ELF-1 (cell line): ENCODE measurements around the gene MAML2.

Experiments used
- DNase-seq: peaks from one replicate; pipeline ENCODE4 v3.0.0-alpha.2; 2016; ENCODE audit warnings: low read depth, low spot score

Gene MAML2

GRCh38 chr11:96102664-96103078, 240.3 kb downstream of the MAML2 start:
- DNase-seq, result no peak

DNA sequence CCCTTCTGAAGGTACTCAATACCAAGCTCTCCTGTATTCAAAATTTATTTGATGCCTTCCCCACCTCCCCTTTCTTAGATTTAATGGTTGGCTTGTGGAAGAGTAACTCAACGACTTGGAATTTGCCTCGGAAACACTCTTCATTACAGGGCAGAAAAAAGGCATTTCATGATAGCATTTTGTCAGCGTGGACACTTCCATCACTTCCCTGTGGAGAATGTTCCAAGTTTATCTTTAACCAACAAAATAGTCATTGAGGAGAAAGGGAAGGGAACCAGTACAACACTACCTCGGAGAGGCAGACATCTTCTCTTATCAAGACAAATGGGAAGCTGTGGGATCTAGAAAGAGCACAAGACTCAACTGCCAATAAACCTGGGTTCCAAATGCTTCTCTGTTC, 241.8 kb downstream of the MAML2 start:
- DNase-seq, result no peak

DNA sequence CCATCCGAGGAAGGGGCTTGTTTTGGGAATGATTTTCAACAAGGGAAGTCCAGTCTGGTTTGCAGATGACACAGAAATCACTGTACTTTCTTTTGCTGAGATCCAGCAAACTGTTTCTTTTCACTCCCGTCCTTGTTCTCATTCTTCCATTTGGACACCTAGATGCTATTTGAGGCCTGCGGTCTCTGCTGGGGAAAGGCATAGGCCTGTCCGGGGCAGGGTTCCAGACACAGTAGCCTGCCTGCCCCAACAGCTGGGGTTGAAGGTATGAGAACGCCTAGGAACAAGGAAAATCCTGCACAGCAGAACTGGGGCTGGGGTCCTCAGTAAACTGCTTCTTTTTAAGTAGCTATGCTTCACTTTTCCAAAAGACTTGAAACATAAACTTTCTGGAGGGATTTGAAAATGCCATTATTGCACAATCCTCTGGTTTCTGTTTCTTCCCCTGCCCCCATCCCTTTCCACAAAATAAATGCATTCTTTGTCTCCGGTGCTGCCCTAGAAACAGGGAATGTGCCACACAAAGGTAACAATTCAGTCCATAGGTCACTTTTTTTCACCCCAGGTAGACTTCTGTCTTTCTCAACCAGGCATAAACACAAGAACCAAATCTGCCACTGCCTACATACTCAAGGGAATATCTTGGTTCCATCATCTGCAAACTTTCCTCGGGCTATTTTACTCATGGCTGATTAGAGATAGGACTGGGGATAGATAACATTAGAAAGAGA, 244.3 kb downstream of the MAML2 start:
- DNase-seq, result no peak

DNA sequence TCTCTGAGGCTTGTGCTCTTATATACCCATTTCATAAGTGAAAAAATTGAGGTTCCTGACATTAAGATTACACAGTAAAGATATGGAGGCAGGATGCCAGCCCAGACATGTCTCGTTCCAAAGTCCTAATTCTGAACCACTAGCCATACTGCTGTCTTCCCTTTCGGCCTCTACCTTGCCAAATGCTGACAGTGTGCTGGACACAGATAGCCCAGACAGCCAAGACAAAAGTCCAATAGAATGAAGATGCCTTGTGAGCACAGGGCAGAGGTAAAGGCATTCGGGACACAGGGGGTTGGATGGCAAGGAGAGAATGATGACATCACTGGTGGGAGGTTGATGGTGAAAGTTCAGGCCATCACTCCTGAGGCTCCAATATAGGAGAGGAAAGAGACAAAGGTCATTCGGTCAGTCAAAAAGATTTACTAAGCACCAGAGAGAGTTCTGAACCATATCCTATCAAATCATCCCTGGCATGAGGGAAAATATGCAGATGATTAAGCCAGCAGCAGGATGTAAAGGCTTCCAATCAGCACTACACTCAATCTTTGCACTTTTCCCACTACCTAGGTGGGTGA, 245.1 kb downstream of the MAML2 start:
- DNase-seq, result no peak

DNA sequence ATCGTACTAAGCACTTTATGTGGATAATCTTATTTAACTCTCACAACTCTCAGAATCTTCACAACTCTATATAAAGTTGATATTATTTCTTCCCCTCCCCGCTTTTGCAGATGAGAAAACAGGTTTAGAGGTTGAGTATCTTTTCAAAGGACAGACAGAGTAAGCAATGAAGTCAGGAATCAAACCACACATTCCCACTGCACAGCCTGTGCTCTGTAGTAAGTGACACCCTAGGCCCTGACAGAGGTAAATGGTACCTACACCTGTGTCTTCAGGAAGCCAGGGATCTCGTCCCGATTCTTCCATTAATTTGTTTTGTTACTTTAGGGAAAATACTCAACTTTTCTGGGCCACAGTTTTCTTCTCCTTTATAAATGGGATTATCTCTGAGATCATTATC, 246.6 kb downstream of the MAML2 start:
- no peak for DNase-seq

GRCh38 chr11:96095884-96096303, 247.1 kb downstream of the MAML2 start:
- peak; percentile 30 for DNase-seq

DNA sequence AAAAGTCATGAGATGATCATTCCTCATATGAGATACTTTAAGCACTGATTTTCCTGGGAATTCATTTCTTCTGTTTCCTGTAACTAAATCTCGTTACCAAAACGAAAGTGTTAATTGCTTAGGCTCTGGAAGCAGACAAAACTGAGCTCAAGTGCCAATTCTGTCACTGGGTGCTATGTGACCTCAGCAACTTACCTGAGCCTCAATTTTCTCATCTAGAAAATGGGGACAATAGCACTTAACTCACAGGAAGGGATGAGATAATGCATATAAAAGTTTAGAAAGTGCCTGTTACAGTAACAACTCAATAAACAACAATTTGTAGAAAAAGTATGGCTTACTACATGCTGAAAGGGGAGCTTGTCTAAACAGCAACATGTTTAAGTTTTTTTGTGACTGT, 248.8 kb downstream of the MAML2 start:
- DNase-seq, result no peak

DNA sequence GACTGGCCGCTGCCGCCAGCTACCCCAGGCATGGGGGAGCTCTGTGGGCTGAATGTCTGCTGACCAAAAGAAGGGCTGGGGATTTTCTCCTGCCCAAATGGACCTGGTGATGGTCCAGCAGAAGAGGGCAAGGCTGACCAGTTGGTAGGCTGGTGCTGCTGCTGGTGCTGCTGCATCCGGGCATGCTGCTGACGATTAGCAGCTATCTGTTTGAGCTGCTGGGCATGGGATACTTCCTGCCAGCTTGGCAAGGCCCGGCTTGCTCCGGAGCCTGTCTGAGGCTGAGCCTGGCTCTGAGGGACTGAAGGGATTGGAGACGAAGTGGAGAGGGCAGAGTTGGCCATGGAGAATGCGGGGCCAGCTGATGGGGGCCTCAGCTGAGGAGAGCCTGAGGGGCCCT, 250.5 kb downstream of the MAML2 start:
- no peak for DNase-seq

DNA sequence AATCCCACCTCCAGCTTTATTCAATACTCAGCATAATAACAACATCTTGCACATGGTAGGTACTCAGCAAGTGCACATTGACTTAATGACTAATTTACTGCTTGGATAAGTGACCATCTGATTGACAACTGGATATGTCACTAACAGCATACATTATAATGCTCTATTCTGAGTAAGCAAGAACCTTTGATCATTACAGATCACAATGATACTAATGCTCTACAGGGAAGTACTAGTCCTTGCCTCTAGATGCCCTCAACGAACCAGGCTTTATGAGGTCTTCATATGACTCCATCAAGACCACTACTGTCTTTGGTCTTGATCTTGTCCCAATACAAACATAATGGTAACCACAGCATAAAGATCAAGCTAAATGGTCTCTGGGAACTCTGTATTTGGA, 251.5 kb downstream of the MAML2 start:
- no peak for DNase-seq

GRCh38 chr11:96090711-96091110, 252.3 kb downstream of the MAML2 start:
- no peak for DNase-seq

DNA sequence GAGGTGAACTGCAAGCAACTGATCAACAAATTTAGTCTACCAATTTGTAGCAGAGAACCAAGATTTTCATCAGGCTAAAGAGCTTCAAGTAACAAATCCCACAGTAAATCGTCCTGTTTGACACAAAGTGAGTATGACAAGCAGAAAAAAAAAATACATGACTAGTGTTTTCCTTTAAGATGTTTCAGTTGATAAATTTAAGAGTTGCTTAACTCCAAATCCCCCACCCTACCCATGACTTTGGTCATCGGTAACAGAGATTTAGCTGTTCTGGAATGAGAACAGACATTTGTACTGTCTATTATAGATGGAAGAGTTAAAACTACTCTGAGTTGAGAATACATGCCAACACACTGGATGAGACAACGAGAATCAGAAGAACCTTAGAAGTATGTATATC, 254.1 kb downstream of the MAML2 start:
- DNase-seq, result no peak

- no peak for DNase-seq
These were observed 256.9 kb downstream of the MAML2 start for GRCh38 chr11:96086111-96086510.

- no peak for DNase-seq
These were observed 257.6 kb downstream of the MAML2 start for GRCh38 chr11:96085319-96085930.

DNA sequence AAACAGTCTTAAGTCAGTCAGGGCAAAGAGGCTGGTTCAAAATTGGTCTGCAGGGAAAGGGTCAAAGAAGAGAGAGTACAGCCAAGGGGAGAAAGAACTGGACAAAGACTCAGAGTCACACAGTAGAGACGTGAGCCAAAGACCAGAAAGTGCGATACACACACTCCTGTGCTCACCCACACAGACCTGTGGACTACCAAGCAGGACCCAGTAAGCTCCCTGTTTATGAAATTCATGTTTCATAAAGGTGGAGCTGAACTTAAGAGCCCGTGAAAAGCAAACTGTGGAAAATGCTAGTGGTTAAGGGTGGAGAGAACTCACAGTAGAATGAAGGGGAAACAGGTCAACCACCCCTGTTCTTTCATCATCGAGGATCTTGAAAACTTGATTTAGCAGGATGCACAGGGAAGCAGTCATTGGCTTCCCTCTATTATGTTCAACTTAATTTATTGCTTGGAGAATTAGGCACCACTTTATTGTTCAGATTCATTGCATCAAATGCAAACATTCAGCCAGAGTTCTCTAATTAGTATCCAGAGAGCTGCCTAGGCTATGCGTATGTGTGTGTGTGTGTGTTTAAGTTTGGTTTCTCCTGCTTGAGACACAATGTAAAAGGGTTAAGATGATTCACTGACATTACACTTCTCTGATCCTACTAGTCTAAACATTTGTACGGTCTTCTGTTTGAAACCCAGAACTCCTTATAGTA, 258.2 kb downstream of the MAML2 start:
- DNase-seq, result no peak

GRCh38 chr11:96082936-96083335, 260.1 kb downstream of the MAML2 start:
- DNase-seq, result no peak

DNA sequence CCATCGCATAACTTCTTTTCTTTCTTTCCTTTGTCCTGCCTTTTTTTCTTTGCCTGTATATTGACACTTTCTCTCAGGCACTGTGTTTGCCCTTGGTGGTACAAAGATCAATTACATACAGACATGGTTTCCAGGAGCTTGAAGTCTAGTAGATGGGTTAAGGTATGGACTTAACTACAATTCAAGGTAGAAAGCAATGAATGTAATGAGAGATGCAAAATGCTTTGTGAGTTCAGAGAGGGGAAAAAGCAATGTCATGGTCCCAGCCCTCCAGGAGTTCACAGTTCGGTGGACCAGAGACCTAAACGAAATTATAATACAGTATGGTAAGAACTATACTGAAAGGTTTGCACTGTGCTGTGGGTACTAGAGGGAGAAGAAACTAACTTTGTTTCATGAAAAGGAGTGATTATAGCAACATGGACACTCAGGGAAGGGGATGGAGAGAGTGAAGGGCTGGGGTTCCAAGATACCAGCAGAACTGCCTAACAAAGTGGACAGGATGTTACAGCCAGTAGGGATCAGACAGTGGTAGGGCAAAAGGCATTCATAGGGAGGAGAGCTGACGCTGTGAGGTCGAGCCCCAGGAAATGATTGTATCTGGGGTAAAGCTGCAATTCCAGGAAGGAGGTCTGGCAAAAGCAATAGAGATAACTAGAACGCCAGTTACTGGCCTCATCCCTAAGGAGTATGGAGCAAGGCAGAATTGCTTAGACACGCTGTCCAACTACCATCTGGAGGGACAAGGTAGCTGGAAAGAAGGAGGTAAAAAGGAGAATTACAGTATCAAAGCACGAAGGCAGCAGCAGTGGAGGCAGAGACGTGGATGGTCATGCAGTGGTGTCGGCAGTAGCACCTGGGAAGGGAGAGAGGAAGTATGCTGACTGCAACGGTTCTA, 260.7 kb downstream of the MAML2 start:
- peak; percentile 70 for DNase-seq

DNA sequence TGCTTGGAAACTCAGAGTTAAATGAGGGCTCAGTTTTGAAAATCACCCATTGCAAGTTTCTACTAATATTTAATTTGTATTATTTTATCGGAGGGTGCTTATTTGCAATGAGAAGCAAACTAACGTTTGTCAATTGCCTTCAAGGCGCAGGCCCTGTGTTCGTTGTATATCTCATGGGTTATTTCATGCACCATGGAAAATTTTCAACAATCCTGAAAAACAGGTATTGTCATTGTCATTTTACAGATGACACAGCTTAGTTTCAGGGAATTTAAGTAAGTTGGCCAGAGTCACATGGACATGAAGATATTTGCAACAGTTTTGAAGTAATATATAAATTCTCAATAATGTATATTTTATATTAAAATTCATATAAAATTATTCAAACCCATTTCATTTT, 261.4 kb downstream of the MAML2 start:
- DNase-seq, result no peak

DNA sequence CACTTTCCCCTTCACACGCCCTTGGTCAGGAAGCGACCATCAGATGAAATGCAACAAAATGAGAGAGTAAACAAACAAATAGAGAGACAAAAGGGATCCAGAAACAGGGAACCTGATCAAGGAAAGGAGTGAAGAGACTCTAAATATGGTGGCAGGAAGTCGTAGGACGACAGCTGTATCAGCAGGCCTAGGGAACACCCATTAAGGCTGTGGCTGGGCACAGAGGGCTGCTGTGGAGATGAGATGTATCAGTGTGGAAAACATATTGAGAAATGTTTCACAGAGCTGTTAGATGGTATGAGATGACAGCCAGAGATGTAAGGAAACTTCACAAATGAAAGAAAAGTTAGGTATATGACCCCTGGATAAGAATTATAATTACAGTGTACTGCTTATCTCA, 263.3 kb downstream of the MAML2 start:
- no peak for DNase-seq

- DNase-seq, result no peak
These were observed 267.4 kb downstream of the MAML2 start for GRCh38 chr11:96075532-96075959.

- DNase-seq, result no peak
These were observed 268.3 kb downstream of the MAML2 start for GRCh38 chr11:96074551-96075310.

DNA sequence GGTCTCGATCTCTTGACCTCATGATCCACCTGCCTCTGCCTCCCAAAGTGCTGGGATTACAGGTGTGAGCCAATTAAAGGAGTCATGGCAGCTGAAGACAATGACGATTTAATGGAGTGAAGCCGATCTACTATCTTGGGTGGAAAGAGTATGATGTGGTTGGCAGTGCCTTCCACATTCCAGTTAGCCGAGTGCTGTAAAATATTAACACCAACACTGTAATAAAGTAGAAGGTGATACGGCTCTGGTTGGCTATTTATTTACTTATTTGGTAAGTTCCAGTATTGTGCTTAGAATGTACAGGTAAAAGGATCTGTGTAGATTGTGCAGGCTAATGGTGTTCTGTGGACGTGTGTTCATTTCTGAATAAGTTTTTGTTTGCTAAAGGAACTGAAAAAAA, 269.5 kb downstream of the MAML2 start:
- no peak for DNase-seq
